Kidney (tissue), 14 donors: ENCODE results near the gene BTG2. TPM values are rescaled to one million over a fixed set of nuclear protein-coding genes. Genes with fewer than 3 reads are reported as not detected.
A peak's percentile ranks its signal among the peaks of the same experiment; 100 is the strongest.

Experiments used
- DNase-seq, 5 donors: peaks; one replicate each; pipeline ENCODE4 v3.0.0-alpha.2; 2013 to 2020
- FAIRE-seq: peaks from 2 replicates; lab custom pipeline; 2012; peaks lifted over from hg19 to GRCh38; lab: Jason Lieb, UNC
- H3K27ac ChIP-seq, 2 donors: one replicate each; pipeline ENCODE4 v1.7.0; 2013; ENCODE audit warnings: low read depth in 2 of 2, low read length in 2 of 2, inconsistent platforms in 1 of 2
- H3K27me3 ChIP-seq: one replicate; pipeline ENCODE4 v1.7.1; 2013; ENCODE audit warnings: low read length, inconsistent platforms; ENCODE audit not compliant: control insufficient read depth, insufficient read depth
- H3K36me3 ChIP-seq, 3 donors: one replicate each; pipeline versions ENCODE4 v1.7.0 to v1.7.1; 2013; ENCODE audit warnings: low read length in 3 of 3, control low read depth in 1 of 3, inconsistent platforms in 1 of 3; ENCODE audit not compliant: insufficient read depth in 3 of 3, control insufficient read depth in 2 of 3
- H3K4me1 ChIP-seq, 3 donors: one replicate each; pipeline versions ENCODE4 v1.7.0 to v1.7.1; 2013; ENCODE audit warnings: low read length in 3 of 3, inconsistent platforms in 1 of 3, low read depth in 1 of 3; ENCODE audit not compliant: control insufficient read depth in 2 of 3, insufficient read depth in 2 of 3
- H3K4me3 ChIP-seq, 3 donors: one replicate each; pipeline versions ENCODE4 v1.7.0 to v1.8.1; 2013; ENCODE audit warnings: low read length in 3 of 3, control low read depth in 1 of 3, inconsistent platforms in 1 of 3
- H3K9ac ChIP-seq, 3 donors: one replicate each; pipeline versions ENCODE4 v1.7.0 to v1.7.1; 2013; ENCODE audit warnings: low read length in 3 of 3, control low read depth in 1 of 3, inconsistent platforms in 1 of 3
- H3K9me3 ChIP-seq, 3 donors: one replicate each; pipeline versions ENCODE4 v1.7.0 to v1.7.1; 2013; ENCODE audit warnings: low read length in 3 of 3, control low read depth in 1 of 3, inconsistent platforms in 1 of 3; ENCODE audit not compliant: control insufficient read depth in 2 of 3, insufficient read depth in 1 of 3
- CTCF ChIP-seq: IDR thresholded peaks from 3 replicates; pipeline ENCODE4 v1.5.1; 2012; ENCODE audit warnings: mild to moderate bottlenecking, moderate library complexity, borderline replicate concordance; ENCODE audit not compliant: insufficient read depth; ENCODE audit errors: extremely low read depth
- intact Hi-C: fragments of 100-400 bp; cut with DNase I; formaldehyde crosslinking; loops from one replicate; pipeline ENCODE4 v1.11.1; 2022
- polyA plus RNA-seq: library from polyadenylated mRNA; stranded (reverse); fragments of 350-450 nt; fragmentation: Illumina TruSeq; extraction: RNeasy Lipid Tissue Mini Kit (QIAGEN cat#74804); gene quantifications from one replicate; pipeline ENCODE4 v1.2.3, GENCODE V29; 2014; ENCODE audit warnings: low read depth, low replicate concordance; ENCODE audit not compliant: insufficient read depth
- total RNA-seq: library from RNA; stranded (reverse); fragmentation: NEBNext Ultra II Directional; extraction: Animal tissue kit (Norgen Biotek cat#: 25700); gene quantifications from one replicate; pipeline ENCODE4 v1.2.1, GENCODE V29; 2021
- donor health status: control.
- donor health status: control.
- donor health status: control.
- donor health status: control.
- donor health status: control.
- donor health status: DM: yes; HTN: yes; CAD: no.
- donor health status: Normal renal cell carcinoma (clear cell type).

Gene BTG2
- total and polyA plus RNA-seq, 2 donors from 2014 or later: 59.9 to 156 TPM

- intact Hi-C loops: no loop called here
- TF ChIP-seq CTCF: no peak
- H3K36me3 ChIP-seq: no peaks in the 10 kb centered on the region
- FAIRE-seq (no peak), DNase-seq (no peak)
- H3K9me3 ChIP-seq: no peaks in the 10 kb centered on the region
- H3K4me3 ChIP-seq: no peak overlapping the region
- H3K4me1 ChIP-seq: peaks cover 0 to 3% (median 0%) of the 10 kb centered on the region in 3 donors
- no peaks in the 10 kb centered on the region for H3K27me3 ChIP-seq
- H3K27ac ChIP-seq: no peak overlapping the region
- H3K9ac ChIP-seq: no peak overlapping the region
These were observed 43.8 kb downstream of the BTG2 start for GRCh38 chr1:203349166-203349565.

GRCh38 chr1:203349773-203350524, 44.6 kb downstream of the BTG2 start:
- Histone ChIP-seq H3K9ac (no peak overlapping the region), H3K9me3 (no peaks in the 10 kb centered on the region), H3K27me3 (no peaks in the 10 kb centered on the region), H3K4me1 (peaks cover 0 to 3% (median 0%) of the 10 kb centered on the region in 3 donors), H3K36me3 (no peaks in the 10 kb centered on the region), H3K27ac (no peak overlapping the region), H3K4me3 (peak overlapping the region in 1 of 3 donors; percentile 54)
- intact Hi-C loops: no loop called here
- peak in 1 of 5 donors; percentile 34 for DNase-seq
- FAIRE-seq: no peak
- TF ChIP-seq CTCF: no peak

GRCh38 chr1:203351037-203351625, 45.8 kb downstream of the BTG2 start, which contains the start of gene FMOD:
Gene FMOD (minus strand): TSS chr1:203351122. CDS start chr1:203348270, 2,852 bp downstream.
- Histone ChIP-seq H3K36me3 (no peaks in the 10 kb centered on the region), H3K27ac (no peak within 1 kb of the TSS), H3K9me3 (no peaks in the 10 kb centered on the region), H3K4me1 (peaks cover 0 to 3% (median 0%) of the 10 kb centered on the region in 3 donors), H3K4me3 (peak within 1 kb of the TSS in 2 of 3 donors; percentile 26 to 54), H3K27me3 (no peaks in the 10 kb centered on the region), H3K9ac (peak within 1 kb of the TSS in 1 of 3 donors; percentile 38)
- intact Hi-C loops: no loop called here
- no peak for FAIRE-seq
- peak in 4 of 5 donors; percentile 54 to 90 (median 70) for DNase-seq
- TF ChIP-seq CTCF: no peak
